Fibroblast of pulmonary artery (primary cell): ENCODE measurements around the gene WWOX.

Source experiments
- DNase-seq: peaks from one replicate; pipeline ENCODE4 v3.0.0-alpha.2; 2010; ENCODE audit warnings: low read depth
- H3K4me3 ChIP-seq: replicated peaks from 2 replicates; pipeline ENCODE4 v1.5.1; 2011; ENCODE audit warnings: low read depth, mild to moderate bottlenecking, control low read depth, low read length, moderate library complexity
- CTCF ChIP-seq: IDR thresholded peaks from 2 replicates; pipeline ENCODE4 v1.5.1; 2011; ENCODE audit warnings: mild to moderate bottlenecking, control low read depth, low read length, inconsistent platforms; ENCODE audit errors: missing control alignments

WWOX gene

GRCh38 chr16:78770353-78771091 is 671.1 kb downstream of the WWOX start:
- no peak for DNase-seq
- no peak overlapping the region for H3K4me3 ChIP-seq
- peak; percentile 7 for TF ChIP-seq CTCF

- H3K4me3 ChIP-seq = no peak overlapping the region
- no peak for TF ChIP-seq CTCF
- DNase-seq = no peak
Measured at GRCh38 chr16:78773291-78773702, 673.8 kb downstream of the WWOX start.

GRCh38 chr16:78773706-78774105 is 674.3 kb downstream of the WWOX start:
- no peak overlapping the region for H3K4me3 ChIP-seq
- no peak for TF ChIP-seq CTCF
- DNase-seq = no peak

- no peak for DNase-seq
- TF ChIP-seq CTCF = no peak
- no peak overlapping the region for H3K4me3 ChIP-seq
Measured at GRCh38 chr16:78775161-78775561, 675.7 kb downstream of the WWOX start.

GRCh38 chr16:78778101-78779004 is 678.9 kb downstream of the WWOX start:
- DNase-seq = no peak
- no peak for TF ChIP-seq CTCF
- no peak overlapping the region for H3K4me3 ChIP-seq

GRCh38 chr16:78780808-78781207 is 681.4 kb downstream of the WWOX start:
- no peak for TF ChIP-seq CTCF
- H3K4me3 ChIP-seq = no peak overlapping the region
- no peak for DNase-seq

GRCh38 chr16:78782572-78782971 is 683.1 kb downstream of the WWOX start:
- no peak for DNase-seq
- H3K4me3 ChIP-seq = no peak overlapping the region
- no peak for TF ChIP-seq CTCF
